COR-L47 (cell line): ENCODE results near the gene CA11.
A peak's percentile ranks its signal among the peaks of the same experiment; 100 is the strongest.

ENCODE experiments used
- DNase-seq: peaks from one replicate; lab custom pipeline; 2025; lab: John Stamatoyannopoulos, UW

CA11 gene

GRCh38 chr19:48613024-48613851 lies 32.7 kb downstream of the CA11 start:
- DNase-seq = no peak

GRCh38 chr19:48611872-48612271 lies 34.1 kb downstream of the CA11 start:
- no peak for DNase-seq

GRCh38 chr19:48609571-48610108 lies 36.3 kb downstream of the CA11 start:
- DNase-seq = no peak

GRCh38 chr19:48608798-48609263 lies 37.2 kb downstream of the CA11 start:
- DNase-seq = peak; percentile 77

- DNase-seq = no peak
These were observed 38.6 kb downstream of the CA11 start for GRCh38 chr19:48607359-48607755.

- no peak for DNase-seq
These were observed 39.3 kb downstream of the CA11 start, which contains the start of gene SPACA4 for GRCh38 chr19:48606463-48607358. Gene SPACA4, plus strand, starts transcription at chr19:48606742. Its CDS starts 237 bp downstream, at chr19:48606979.

- no peak for DNase-seq
These were observed 42.1 kb downstream of the CA11 start for GRCh38 chr19:48603850-48604249.

- no peak for DNase-seq
These were observed 42.5 kb downstream of the CA11 start for GRCh38 chr19:48603449-48603848.

- no peak for DNase-seq
These were observed 43.0 kb downstream of the CA11 start for GRCh38 chr19:48603001-48603400.

GRCh38 chr19:48600679-48601417 lies 45.1 kb downstream of the CA11 start:
- DNase-seq = no peak

- no peak for DNase-seq
These were observed 46.8 kb downstream of the CA11 start for GRCh38 chr19:48598996-48599700.

- DNase-seq = no peak
These were observed 49.1 kb downstream of the CA11 start for GRCh38 chr19:48596679-48597465.

GRCh38 chr19:48596237-48596636 lies 49.8 kb downstream of the CA11 start:
- DNase-seq = no peak

- no peak for DNase-seq
These were observed 50.2 kb downstream of the CA11 start for GRCh38 chr19:48595833-48596232.

GRCh38 chr19:48595171-48595570 lies 50.8 kb downstream of the CA11 start:
- no peak for DNase-seq

- DNase-seq = no peak
These were observed 55.0 kb downstream of the CA11 start for GRCh38 chr19:48591021-48591420.

- DNase-seq = peak; percentile 89
These were observed 57.2 kb downstream of the CA11 start for GRCh38 chr19:48588670-48589401.
